Large intestine (tissue), 3 donors: ENCODE results near the gene NFKB1. TPM values are rescaled to one million over a fixed set of nuclear protein-coding genes. Genes with fewer than 3 reads are reported as not detected.

Experiments used
- DNase-seq, 2 donors: peaks; one replicate each; pipeline versions ENCODE4 v3.0.0 to v3.0.0-alpha.2; 2013
- H3K27ac ChIP-seq: one replicate; pipeline ENCODE4 v1.5.1; 2013; ENCODE audit warnings: low read length
- H3K27me3 ChIP-seq: 2 replicates; pipeline ENCODE4 v1.6.1; 2013; ENCODE audit warnings: low read length; ENCODE audit not compliant: control insufficient read depth, insufficient read depth
- H3K36me3 ChIP-seq: 2 replicates; pipeline ENCODE4 v1.6.1; 2013; ENCODE audit warnings: low read length; ENCODE audit not compliant: control insufficient read depth, insufficient read depth
- H3K4me1 ChIP-seq: one replicate; pipeline ENCODE4 v1.6.1; 2013; ENCODE audit warnings: low read length; ENCODE audit not compliant: control insufficient read depth, insufficient read depth
- H3K4me3 ChIP-seq: one replicate; pipeline ENCODE4 v1.5.1; 2013; ENCODE audit warnings: low read length
- H3K9me3 ChIP-seq: one replicate; pipeline ENCODE4 v1.6.1; 2013; ENCODE audit warnings: mild to moderate bottlenecking, low read depth, low read length, moderate library complexity; ENCODE audit not compliant: control insufficient read depth
- WGBS: methylation state at CpG from one replicate; pipeline ENCODE4 v1.1.5; 2013; ENCODE audit warnings: low lambda C conversion rate; ENCODE audit not compliant: insufficient coverage; 5-methylcytosine and 5-hydroxymethylcytosine counted together
- polyA plus RNA-seq: library from polyadenylated mRNA; unstranded; fragments of 120-200 nt; gene quantifications from one replicate; pipeline ENCODE4 v1.2.1, GENCODE V29; 2013

The NFKB1 gene
- polyA plus RNA-seq, 1 donor = 26.3 TPM

GRCh38 chr4:102543030-102543928 is 42.1 kb downstream of the NFKB1 start:
- WGBS = 94% methylated on average over 2 of the region's 12 CpGs
- no peak overlapping the region for H3K27ac ChIP-seq
- peaks cover 7% of the 10 kb centered on the region for H3K4me1 ChIP-seq

GRCh38 chr4:102546635-102547034 is 45.5 kb downstream of the NFKB1 start:
- peaks cover 7% of the 10 kb centered on the region for H3K4me1 ChIP-seq
- H3K27ac ChIP-seq = no peak overlapping the region
- peaks cover 20% of the 10 kb centered on the region for H3K36me3 ChIP-seq
- no peaks in the 10 kb centered on the region for H3K9me3 ChIP-seq
- H3K4me3 ChIP-seq = no peak overlapping the region
- peak in 1 of 2 donors; percentile 9 for DNase-seq
- no peaks in the 10 kb centered on the region for H3K27me3 ChIP-seq

More at GRCh38 chr4:102543030-102543928, 42.1 kb downstream of the NFKB1 start:
- Histone ChIP-seq H3K36me3 (peaks cover 31% of the 10 kb centered on the region), H3K27me3 (no peaks in the 10 kb centered on the region), H3K4me3 (no peak overlapping the region), H3K9me3 (no peaks in the 10 kb centered on the region)
- no peak for DNase-seq

GRCh38 chr4:102547973-102548372 is 46.8 kb downstream of the NFKB1 start:
- Histone ChIP-seq H3K27me3 (no peaks in the 10 kb centered on the region), H3K36me3 (peaks cover 18% of the 10 kb centered on the region), H3K9me3 (no peaks in the 10 kb centered on the region), H3K4me3 (no peak overlapping the region), H3K4me1 (peaks cover 7% of the 10 kb centered on the region), H3K27ac (no peak overlapping the region)
- WGBS = no CpG with 5 or more reads among the region's 2 CpGs
- no peak for DNase-seq

- WGBS = 100% methylated on average over 3 of the region's 4 CpGs
- no peak for DNase-seq
- H3K36me3 ChIP-seq = peaks cover 14% of the 10 kb centered on the region
- H3K27me3 ChIP-seq = no peaks in the 10 kb centered on the region
- no peaks in the 10 kb centered on the region for H3K4me1 ChIP-seq
- no peak overlapping the region for H3K27ac ChIP-seq
- no peaks in the 10 kb centered on the region for H3K9me3 ChIP-seq
- no peak overlapping the region for H3K4me3 ChIP-seq
Observed at GRCh38 chr4:102551958-102552565, 50.9 kb downstream of the NFKB1 start.

- Histone ChIP-seq H3K4me1 (no peaks in the 10 kb centered on the region), H3K9me3 (no peaks in the 10 kb centered on the region), H3K27me3 (no peaks in the 10 kb centered on the region), H3K36me3 (peaks cover 14% of the 10 kb centered on the region), H3K4me3 (no peak overlapping the region), H3K27ac (no peak overlapping the region)
- WGBS = no CpG with 5 or more reads among the region's 1 CpG
- DNase-seq = no peak
Observed at GRCh38 chr4:102552781-102553180, 51.6 kb downstream of the NFKB1 start.

- peaks cover 6% of the 10 kb centered on the region for H3K36me3 ChIP-seq
- H3K4me1 ChIP-seq = no peaks in the 10 kb centered on the region
Observed at GRCh38 chr4:102553982-102554381, 52.8 kb downstream of the NFKB1 start.

GRCh38 chr4:102554482-102554881 is 53.3 kb downstream of the NFKB1 start:
- Histone ChIP-seq H3K9me3 (no peaks in the 10 kb centered on the region), H3K27ac (no peak overlapping the region), H3K4me1 (no peaks in the 10 kb centered on the region), H3K27me3 (no peaks in the 10 kb centered on the region), H3K36me3 (peaks cover 6% of the 10 kb centered on the region), H3K4me3 (no peak overlapping the region)
- DNase-seq = no peak
- WGBS = no CpG with 5 or more reads among the region's 5 CpGs

More at GRCh38 chr4:102553982-102554381, 52.8 kb downstream of the NFKB1 start:
- Histone ChIP-seq H3K27ac (no peak overlapping the region), H3K27me3 (no peaks in the 10 kb centered on the region), H3K4me3 (no peak overlapping the region), H3K9me3 (no peaks in the 10 kb centered on the region)
- WGBS = 100% methylated on average over 1 of the region's 1 CpG
- DNase-seq = no peak

GRCh38 chr4:102554992-102555391 is 53.8 kb downstream of the NFKB1 start:
- Histone ChIP-seq H3K27me3 (no peaks in the 10 kb centered on the region), H3K4me3 (no peak overlapping the region), H3K4me1 (no peaks in the 10 kb centered on the region), H3K9me3 (no peaks in the 10 kb centered on the region), H3K27ac (no peak overlapping the region), H3K36me3 (peaks cover 6% of the 10 kb centered on the region)
- no peak for DNase-seq

GRCh38 chr4:102557636-102558035 is 56.5 kb downstream of the NFKB1 start:
- no peak overlapping the region for H3K27ac ChIP-seq
- no peak overlapping the region for H3K4me3 ChIP-seq
- DNase-seq = no peak
- WGBS = 100% methylated on average over 1 of the region's 2 CpGs
- no peaks in the 10 kb centered on the region for H3K9me3 ChIP-seq
- H3K4me1 ChIP-seq = peaks cover 11% of the 10 kb centered on the region
- no peaks in the 10 kb centered on the region for H3K27me3 ChIP-seq
- peaks cover 10% of the 10 kb centered on the region for H3K36me3 ChIP-seq

- peak in 1 of 2 donors; percentile 39 for DNase-seq
- no peaks in the 10 kb centered on the region for H3K9me3 ChIP-seq
- no peak overlapping the region for H3K27ac ChIP-seq
- H3K36me3 ChIP-seq = peaks cover 5% of the 10 kb centered on the region
- peaks cover 11% of the 10 kb centered on the region for H3K4me1 ChIP-seq
- H3K27me3 ChIP-seq = no peaks in the 10 kb centered on the region
- no peak overlapping the region for H3K4me3 ChIP-seq
- 25% methylated on average over 4 of the region's 5 CpGs for WGBS
Observed at GRCh38 chr4:102560115-102560514, 59.0 kb downstream of the NFKB1 start.
